ENCODE data around the gene COL7A1.

- TF ChIP-seq EZH2 (IDR thresholded peaks at IDR 0.05; ENCODE audit: low read depth, unreplicated experiment): no peak
- TF ChIP-seq CTCF (conservative IDR thresholded peaks at IDR 0.05; ENCODE audit: low read depth in 2 of 2): no peak
Measured at GRCh38 chr3:48536785-48537184, 58.3 kb downstream of the COL7A1 start.
